HG02943 (cell line): ENCODE results near the gene PPP2R5B.

Experiments
- ATAC-seq: cut with Tn5 transposase; IDR thresholded peaks from one replicate; pipeline ENCODE4 v1.9.1; 2021; ENCODE audit warnings: mild to moderate bottlenecking, low read depth, moderate library complexity; ENCODE audit not compliant: unreplicated experiment

The PPP2R5B gene

DNA sequence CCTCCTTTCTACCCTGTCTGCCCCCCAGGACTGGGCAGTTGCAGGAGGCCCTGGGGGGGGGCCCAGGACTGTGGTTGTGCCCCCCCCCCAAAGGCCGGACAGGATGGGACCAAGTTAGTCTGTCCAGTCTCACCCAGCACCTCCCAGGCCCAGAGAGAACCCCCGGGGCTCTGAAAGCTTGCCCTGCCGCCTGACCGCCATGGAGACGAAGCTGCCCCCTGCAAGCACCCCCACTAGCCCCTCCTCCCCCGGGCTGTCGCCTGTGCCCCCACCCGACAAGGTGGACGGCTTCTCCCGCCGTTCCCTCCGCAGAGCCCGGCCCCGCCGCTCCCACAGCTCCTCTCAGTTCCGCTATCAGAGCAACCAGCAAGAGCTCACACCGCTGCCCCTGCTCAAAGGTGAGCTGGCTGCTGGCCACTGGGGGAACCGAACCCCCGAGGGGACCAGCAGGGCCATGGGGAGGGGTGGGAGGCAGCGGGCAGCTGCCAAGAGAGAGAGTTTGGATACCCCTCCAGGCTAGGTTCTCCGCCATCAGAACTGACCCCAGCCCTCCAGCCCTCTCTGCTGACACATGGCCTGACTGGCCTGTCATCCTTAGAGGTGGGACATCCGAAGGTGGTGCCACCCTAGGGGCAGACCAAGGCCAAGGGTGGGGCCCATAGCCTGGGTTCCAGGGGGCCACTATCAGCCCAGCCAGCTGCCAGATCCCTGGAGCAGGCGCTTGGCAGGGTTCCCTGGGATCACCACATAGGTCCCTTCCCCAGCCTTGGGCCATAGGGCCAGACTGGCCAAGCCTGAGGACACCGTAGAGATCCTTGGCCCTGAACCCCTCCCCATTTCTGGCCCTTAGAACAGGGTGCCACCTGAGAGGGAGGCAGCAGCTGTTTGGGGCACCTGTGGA, 1.3 kb downstream of the PPP2R5B start:
- ATAC-seq = no peak

DNA sequence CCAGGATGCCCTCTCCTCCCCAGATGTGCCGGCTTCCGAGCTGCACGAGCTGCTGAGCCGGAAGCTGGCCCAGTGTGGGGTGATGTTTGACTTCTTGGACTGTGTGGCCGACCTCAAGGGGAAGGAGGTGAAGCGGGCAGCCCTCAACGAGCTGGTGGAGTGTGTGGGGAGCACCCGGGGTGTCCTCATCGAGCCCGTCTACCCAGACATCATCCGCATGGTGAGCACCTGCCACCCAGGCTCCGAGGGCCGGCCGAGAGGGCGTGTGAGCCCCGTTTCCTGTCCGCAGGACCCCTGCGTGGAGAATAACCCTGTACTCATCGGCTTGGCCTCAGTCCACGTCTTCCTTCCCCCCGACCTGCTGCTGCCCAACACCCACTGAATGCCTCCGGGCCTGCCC, 2.2 kb downstream of the PPP2R5B start:
- ATAC-seq = no peak

DNA sequence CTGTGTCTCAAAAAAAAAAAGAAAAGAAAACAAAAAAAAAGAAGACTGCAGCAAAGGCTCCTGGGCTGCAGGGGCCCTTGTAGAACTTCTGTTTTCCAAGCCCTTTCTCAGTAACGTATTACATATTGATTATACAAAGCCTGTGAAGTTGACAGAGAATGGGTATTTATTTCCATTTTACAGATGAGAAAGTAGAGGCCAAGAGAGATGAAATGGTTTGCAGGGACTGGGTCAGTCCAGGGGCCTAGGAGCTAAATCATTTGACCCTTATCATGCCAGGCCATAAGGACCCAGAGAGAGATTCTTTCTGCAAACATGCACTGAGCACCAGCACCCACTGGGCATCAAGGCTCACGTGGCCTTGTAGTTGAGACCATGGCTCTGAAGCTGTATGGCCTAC, 4.5 kb downstream of the PPP2R5B start:
- ATAC-seq = no peak

DNA sequence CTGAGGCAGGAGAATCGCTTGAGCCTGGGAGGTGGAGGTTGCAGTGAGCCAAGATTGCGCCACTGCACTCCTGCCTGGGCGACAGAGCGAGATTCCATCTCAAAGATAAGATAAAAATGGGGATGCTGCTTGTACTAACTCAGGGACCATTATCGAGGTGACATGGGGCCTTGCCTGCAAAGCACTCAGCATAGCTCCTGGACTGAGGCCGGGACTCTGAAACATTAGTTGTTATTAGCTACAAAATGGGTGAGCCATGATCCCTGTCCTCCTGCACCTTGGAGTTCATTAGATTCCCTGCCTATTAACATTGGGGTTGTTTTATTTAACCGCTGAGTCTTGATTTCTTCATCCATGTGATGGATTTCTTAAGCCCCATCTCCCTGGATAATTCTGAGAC, 5.1 kb downstream of the PPP2R5B start:
- ATAC-seq = no peak

DNA sequence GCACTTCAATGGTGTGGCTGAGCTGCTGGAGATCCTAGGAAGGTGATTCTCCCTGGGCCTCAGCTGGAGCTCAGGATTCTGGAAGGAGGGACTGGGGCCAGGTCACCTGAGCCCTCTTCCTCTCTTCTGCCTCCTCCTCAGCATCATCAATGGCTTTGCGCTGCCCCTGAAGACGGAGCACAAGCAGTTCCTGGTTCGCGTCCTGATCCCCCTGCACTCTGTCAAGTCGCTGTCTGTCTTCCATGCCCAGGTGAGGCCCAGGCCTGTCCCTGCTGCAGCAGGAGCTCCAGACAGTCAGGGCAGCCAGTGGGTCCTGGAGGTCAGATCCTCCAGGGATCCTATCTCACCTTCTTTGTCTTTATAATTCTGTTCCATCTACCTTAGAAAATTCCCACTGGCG, 5.9 kb downstream of the PPP2R5B start:
- no peak for ATAC-seq

DNA sequence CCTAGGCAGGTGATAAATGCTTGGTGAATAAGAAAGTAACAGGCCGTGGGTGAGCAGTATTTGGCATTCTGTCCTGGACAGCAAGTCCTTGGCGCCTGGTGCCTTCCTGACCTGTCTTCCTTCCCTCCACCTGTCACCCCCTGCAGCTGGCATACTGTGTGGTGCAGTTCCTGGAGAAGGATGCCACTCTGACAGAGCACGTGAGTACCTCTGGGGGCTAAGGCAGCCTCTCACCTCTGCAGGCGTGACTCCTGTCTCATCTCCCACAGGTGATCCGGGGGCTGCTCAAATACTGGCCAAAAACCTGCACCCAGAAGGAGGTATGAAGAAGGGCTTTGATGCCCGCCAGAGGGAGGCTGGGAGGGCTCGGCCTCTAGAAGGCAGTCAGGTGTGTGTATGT, 6.8 kb downstream of the PPP2R5B start:
- ATAC-seq = no peak

DNA sequence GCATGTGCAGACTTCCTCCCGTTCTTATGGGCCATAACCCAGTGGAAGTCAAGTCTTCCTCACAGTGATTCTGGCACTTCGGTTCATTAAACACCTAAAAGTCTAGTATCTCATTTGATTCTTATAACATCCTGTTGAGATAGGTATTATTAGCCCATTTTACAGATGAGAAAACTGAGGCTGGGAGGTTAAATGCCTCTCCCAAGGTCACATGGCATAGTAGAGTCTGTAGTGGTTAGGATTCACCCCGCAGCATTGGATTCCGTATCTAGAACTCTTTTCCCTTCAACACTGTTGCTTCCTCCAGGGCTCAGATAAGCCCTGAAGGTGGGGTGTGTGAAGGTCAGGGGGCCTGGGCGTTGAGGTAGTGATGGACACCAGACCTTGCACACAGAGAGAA, 7.8 kb downstream of the PPP2R5B start:
- no peak for ATAC-seq

DNA sequence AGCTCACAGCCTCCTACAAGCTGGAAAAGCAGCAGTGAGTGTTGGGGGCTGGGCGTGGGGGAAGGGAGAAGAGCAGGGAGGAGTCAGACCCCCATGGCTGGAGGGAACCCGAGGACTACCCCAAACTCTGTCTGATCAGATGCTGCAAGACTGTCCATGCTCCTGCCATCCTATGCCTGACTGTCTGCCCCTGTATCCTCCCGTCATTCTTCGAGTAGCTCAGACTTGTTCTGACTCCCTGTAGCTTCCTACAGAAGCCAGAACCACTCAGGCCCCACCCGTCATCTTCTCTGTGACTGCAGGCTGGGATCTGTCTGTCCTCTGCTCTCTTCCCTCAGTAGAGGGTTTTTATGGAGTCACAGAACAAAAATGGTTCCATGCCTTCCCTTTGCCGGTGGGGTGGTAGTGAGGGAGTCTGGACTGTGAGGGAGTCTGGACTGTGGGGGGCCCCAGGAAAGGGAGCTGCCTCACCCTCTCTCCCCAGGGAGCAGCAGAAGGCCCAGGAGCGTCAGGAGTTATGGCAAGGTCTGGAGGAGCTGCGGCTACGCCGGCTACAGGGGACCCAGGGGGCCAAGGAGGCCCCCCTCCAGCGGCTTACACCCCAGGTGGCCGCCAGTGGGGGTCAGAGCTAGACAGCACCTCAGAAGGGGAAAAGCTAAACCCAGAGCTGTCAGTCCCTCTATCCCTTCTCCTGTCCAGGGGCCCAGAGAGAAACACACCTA, 8.9 kb downstream of the PPP2R5B start:
- no peak for ATAC-seq

DNA sequence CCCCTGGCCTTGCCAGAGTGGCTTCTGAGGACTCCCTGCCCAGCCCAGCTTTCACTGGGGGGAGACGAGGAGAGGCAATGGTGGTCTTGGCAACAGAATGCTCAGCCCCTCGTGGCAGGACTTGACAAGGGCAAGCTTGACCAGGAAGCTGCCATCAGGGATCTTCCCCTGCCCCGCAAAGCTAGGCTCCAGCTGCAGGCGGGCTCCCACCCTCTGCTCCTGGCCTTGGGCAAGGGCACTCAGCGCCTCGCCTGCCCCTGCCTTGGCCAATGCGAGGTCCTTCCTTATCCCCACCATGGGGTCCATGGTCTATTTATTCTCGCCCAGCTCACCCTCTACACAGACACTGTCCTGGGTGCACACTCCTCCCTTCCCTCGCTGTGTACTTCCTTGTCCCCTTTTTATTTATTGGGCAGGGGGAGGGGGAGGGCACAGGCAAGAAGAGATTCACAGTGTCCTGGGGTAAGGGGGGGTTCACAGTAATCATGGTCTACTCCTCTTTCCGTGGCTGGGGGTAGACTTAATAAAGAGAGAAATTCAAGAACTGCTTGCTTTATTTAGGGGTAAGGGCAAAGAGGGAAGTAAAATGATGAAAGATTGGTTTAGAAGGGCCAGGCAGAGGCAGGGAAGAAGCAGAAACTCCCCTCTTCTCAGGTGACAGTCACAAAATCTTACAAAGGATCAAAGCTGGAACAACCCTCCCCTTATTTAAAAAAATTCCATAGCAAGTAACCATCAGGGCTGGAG, 9.6 kb downstream of the PPP2R5B start:
- no peak for ATAC-seq

DNA sequence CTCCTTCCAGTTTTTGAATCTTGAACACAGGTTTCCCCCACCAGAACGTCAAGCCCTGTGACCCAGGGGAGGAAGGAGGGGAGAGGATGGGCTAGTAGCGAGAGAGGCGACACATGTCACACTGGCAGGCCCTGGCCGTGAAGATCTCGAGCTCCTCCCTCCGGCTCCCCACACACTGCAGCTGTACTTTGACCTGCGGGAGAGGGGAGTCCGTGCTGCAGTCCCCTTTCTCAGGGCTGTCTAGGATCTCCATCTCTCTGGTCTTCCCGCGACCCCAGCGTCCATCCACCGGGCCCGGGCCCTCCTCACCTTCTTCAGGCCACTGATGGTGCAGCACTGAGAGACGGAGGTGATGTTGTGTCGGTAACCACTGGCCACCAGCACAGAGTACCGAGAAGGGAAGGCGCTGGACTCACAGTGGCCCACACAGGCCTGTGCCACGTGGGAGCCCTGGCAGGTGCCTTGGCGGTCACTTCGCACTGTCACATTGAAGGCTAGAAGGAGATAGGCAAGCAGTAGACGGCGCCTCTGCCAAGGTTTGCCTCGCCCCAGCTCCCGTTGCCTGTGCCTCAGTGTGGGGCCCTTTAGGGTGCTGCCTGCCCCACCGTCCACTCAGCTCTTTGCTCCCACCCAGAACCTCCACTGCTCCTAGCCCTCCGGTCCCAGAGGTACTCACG, 10.3 kb downstream of the PPP2R5B start:
- no peak for ATAC-seq

DNA sequence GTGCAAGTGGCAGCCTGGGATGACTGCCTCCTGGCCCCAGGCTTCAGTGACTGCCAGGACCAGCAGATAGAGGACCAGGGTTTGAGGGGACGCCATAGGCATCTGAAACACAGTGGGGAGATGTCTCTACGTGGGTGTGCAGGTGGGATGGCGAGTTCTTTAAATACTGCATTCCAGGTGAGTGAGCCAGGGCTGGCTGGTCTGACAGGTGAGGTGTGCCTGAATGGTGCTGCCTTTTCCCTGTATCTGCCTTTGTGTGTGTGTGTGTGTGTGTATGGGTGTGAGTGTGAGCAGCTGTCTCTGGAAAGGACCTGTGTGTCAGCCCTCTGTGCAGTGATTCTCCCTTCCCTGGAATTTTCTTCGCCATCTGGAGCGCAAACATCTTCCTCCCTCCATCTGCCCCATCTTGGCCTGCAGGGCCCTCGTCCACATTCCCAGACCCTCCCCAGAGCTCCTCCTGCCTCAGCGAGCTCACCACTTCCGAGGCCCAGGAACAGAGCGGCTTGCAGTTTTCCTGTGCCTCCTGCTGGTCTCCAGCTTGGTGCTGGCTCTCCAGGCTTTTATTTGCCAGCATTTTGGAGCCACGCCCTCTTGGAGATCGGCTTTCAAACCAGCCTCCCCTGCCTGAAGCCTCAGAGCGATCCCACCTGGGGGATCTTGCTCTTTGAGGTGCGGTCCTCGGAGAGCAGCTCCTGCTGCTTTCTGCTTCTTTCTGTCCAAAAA, 11.0 kb downstream of the PPP2R5B start, which contains the start of gene GPHA2:
TSS of gene GPHA2 (minus strand) at position 535 of the 723 bp plus-strand sequence. CDS start at position 102, 433 bp downstream.
- ATAC-seq = no peak

DNA sequence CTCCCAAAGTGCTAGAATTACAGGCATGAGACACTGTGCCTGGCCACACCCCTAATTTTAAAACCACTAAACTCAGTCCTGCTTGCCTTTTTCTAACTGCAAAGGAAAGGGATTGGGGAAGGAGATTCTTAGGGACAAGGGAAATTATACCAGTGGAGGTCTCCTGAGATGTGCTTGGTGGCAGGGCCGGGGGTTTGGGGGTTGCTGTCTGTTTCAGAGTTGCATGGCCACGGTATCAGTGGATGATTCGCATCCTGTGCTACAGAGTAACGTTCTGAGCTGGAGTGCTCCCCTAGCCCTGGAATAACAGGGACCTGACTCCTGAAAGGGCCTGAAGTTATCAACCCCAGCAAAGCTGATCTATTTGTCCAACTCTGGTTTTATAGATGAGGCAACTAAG, 12.1 kb downstream of the PPP2R5B start:
- no peak for ATAC-seq

DNA sequence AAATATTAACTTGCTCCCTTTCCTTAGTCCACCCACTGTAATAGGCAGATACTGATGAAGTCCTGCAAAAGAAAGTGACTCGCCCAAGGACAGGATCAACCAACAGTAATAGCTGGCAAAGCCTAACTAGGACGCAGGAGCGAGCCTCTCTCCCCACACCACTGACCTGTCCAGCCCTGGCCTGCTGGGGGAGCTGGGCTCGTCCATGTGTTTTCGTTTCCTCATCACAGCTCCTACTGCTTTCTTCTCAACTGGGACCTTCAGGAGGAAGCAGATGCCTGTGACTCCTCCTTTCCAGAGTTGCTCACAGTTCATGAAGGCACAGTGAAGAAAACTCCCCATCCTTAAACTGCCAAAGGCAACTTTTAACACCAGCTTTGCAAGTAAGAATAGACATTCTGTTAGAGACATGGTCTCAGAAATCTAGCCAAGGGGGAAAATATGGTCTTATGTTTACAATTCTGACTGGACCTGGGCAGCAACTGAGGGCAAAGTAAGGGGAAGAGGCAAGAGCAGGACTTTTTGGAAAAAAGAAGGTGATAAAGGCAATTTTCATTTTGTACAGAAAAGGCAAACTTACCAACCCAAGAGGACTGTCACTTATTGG, 22.8 kb downstream of the PPP2R5B start:
- ATAC-seq = no peak

DNA sequence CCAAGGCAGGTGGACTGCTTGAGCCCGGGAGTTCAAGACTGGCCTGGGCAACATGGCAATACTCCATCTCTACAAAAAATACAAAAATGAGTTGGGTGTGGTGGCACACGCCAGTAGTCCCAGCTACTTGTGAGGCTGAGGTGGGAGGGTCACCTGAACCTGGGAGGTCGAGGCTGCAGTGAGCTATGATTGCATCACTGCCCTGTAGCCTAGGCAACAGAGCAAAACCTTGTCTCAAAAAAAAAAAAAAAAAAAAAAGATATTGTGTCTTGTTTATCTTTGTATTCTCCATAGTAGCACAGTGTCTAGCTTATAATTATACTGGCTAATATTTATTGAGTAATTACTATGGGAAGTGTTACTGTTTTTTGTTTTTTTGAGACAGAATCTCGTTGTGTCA, 27.0 kb downstream of the PPP2R5B start:
- no peak for ATAC-seq

DNA sequence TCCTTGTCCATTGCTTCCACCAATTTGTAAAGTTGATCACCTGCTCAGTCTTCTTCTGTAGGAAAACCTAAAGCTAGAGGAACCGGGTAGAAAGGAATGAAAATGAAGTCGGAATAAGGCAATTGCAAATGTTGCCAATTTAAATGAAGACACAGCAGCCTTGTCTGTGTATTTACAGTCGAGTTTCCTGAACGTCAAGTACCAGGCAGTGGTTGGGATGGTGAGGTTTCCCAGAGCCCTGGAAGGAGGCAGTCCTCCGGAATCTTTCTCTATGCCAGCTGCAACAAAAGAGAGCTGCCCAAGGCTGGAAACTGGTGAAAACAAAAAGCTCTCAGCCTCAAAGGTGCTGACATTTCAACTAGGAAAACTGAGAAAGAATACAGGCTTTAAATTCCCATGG, 29.7 kb downstream of the PPP2R5B start:
- ATAC-seq = no peak

DNA sequence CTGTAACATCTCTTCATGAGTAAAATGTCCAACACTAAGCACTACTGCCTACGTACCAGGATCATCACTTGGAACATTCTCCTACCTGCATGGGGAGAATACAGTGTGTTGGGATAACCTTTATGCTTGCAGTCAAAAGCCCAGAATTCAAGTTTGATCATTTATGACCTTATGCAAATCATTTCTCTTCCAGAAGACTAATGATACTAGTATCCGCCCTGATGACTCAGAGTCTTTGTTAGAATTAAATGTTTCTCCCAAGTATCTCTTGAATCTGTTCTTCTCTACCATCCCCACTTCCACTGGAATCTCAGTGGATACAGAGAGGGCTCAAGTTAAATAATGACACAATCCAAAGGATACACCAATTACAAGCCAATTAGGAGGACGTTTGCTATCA, 35.0 kb downstream of the PPP2R5B start:
- no peak for ATAC-seq

DNA sequence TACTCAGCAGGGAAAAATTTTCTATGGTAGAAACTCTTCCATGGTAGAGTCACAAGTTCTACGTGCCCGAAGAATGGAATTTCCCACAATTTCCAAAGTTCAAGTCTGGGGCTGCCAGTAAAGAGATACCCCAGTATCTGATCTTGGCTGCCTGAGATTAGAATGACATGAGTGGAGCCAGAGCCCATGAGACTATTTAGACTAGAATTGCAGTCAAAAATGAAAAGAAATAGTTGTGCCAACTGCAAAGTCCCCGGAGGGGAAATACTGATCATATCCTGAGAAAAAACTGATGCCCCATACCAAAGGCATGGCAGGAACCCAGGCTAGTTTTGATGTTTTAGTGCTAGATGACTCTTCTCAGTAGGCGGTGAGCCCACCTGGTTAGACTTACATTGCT, 36.2 kb downstream of the PPP2R5B start:
- no peak for ATAC-seq

DNA sequence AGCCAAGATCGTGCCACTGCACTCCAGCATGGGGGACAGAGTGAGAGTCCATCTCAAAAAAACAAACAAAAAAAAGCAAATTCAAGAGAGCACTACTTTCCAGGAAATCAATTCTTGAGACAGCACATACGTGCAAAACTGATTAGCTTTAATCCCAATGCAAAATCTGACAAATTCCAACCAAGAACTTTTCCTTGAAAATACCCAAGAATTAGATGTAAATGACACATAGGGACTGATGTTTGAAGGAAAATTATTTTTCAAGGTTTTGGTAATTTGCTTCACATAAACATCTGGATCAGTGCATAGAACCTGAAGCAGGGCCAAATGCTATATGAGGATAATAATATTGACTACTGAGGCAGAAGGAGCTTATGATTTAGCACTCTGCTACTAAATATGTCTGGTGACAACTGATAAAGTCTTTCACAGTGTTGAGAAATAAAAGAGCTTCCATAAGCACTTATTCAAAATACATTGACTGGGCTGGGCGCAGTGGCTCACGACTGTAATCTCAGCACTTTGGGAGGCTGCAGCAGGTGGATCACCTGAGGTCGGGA, 38.7 kb downstream of the PPP2R5B start:
- no peak for ATAC-seq

DNA sequence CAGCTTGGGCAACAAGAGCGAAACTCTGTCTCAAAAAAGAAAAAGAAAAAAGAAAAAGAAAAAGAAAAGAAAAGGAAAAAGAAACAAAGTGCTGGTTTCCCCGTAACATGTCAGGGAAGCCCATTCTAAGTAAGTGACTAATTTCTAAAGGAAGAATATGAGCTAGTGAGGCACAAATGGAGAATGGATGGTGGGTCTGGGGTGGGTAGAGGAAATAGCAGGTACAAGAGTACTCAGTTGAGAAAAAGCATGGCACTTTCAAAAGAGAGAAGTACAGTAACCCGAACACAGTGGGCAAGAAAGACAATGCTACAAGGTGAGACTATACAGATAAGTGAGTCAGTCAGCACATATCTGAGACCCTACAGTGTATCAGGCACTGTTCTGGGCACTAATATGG, 42.9 kb downstream of the PPP2R5B start:
- no peak for ATAC-seq
